ENCODE results near the gene SMCO3.
"Not testable (repeated sequence)": the region's sequence is repeated elsewhere in the genome, so short reads cannot be mapped to it uniquely, and the experiment has no call there.

SMCO3 gene

DNA sequence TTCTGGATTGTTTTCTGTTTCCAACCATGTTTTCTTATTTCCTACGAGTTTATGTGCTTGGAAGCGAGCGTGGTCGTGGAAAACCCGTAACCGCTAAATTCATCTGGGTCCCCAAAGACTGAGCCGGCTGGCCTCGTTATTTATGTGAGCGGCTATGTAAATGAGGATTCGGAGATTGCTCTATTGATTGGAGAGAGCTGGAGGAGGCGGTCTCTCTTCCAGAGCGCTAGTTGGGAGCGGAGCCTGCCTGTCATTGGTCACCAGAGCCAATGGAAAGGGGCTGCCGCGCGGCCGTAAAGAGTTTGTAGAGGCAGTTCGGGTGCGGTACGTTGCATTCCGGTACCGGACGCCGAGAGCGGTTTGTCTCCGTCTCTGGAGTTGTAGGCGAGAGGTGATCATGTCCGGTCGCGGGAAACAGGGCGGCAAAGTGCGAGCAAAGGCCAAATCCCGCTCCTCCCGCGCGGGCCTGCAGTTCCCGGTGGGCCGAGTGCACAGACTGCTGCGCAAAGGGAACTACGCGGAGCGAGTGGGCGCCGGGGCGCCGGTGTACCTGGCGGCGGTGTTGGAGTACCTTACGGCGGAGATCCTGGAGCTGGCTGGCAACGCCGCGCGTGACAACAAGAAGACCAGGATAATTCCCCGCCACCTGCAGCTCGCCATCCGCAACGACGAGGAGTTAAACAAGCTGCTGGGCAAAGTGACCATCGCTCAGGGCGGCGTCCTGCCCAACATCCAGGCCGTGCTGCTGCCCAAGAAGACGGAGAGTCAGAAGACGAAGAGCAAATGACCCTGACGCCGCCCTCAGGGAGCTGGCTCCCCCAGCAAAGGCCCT, 39.7 kb downstream of the SMCO3 start:
- DNase-seq = peak; percentile 1

DNA sequence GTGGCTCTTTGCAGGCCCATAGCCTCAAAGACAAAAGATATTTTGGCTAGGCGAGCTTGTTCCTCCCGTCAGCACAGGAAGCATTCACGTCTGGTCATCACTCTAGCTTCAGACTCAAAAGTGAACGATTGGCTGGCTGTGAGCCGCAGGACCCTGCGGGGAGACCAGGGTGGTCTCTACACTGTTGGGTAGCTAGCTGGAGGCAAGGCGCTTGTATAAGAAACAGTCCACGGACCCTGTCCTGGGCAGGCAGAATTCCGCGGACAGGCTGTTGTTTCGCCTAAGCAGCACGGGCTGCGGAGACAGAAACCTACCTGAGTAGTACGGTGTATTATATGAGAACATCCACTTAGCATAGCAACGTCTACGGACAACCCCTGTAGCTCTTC, 40.3 kb downstream of the SMCO3 start:
- DNase-seq = no peak

DNA sequence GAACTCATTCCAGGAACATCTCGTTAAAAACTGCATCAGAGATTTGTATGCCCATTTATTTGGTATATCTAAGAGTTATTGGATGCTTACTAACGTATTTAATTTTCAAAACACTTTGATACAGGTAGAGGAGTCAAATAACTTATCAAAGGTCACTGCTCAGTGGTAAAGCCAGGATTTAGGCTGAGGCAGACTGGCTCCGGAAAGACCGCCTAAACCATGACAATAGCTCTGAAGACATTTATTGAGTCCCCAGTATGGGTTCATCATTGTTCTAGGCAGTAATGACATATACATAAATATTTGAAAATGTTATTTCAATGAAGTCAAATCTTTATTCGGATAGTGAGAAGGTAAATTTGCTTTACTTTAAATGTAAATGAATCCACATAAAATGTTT, 41.0 kb downstream of the SMCO3 start:
- DNase-seq = no peak

DNA sequence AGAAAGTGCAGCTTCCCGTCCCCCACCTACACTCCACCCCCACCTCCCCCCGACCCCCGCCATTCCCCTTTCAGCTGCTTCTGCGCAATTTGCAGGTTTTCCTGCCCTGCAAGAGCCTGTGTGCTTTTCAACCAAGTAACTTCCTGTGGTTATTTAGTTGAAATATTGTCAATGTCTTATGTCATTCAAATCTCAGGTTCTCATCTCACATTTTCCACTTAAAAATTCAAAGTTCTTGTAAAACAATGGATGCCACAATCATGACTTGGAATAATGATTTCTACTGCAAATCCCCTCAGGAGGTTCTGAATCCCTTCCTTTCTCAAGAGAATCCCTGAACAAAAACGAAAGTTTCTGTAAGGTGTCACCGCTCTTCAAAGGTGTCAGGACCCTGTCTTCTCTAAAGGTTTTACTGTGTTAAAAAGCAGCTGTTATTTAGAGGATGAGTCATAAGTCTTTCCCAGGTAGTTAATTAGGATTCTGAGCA, 42.3 kb downstream of the SMCO3 start:
- peak; percentile 26 for DNase-seq

DNA sequence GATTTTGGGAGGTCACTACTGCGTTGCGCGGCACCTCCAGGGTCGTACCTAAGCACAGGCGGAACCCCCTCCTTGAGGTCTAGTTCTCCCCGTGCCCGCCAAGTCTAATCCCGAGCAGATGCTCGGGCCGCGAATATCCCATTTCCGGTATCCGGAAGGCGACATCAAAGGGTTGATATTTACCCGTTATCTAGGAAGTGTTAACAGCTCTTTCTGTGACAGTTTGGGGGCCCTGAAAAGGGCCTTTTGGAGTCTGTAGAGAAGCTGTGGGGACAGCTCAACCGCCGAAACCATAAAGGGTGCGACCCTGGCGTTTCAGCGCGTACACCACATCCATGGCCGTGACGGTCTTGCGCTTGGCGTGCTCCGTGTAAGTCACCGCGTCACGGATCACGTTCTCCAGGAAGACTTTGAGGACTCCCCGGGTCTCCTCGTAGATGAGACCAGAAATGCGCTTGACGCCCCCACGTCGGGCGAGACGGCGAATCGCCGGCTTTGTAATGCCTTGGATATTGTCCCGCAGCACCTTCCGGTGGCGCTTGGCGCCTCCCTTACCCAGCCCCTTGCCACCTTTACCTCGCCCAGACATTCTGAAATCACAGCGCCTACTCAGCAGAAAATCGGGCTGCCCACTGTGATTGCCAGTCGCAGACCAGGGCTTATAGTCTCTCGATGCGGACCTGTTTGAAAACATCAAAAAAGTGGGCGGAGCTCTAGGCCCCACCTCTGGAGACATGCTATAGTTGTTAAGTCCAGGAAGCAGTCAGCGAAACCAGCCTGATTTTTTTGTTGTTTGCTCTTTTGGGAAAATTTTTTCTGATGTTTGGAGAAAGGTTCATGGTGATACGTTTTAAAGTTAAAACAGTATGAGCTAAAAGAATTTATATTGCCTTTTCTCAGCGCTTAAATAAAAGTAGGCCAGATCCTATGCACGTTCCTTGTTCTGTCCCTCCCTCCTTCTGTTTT, 43.2 kb downstream of the SMCO3 start:
- peak; percentile 23 for DNase-seq

DNA sequence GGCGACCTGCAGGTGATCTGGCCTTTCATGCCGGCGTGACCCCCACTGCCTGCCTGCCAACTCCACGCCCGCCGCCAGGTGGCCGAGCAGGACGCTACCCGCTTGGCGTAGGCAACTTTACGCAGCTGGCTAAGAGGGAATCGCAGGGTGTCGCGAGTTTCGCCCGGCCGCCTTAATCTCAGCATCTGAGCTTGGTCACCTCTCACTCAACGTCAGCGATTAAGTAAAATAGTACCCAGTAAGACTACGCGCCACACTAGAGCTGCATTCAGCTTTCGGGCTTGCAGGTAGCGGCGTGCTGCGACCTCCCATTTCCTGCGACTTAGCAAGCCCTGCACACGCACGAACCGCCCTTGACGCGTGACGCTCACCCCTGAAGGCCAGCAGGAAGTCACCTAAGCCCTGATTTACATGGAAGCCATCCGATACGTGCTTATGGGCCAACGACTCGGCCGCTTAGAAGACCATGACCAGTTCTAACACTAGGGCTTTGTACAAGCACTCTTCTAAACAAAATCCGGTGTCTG, 44.0 kb downstream of the SMCO3 start:
- peak; percentile 5 for DNase-seq

DNA sequence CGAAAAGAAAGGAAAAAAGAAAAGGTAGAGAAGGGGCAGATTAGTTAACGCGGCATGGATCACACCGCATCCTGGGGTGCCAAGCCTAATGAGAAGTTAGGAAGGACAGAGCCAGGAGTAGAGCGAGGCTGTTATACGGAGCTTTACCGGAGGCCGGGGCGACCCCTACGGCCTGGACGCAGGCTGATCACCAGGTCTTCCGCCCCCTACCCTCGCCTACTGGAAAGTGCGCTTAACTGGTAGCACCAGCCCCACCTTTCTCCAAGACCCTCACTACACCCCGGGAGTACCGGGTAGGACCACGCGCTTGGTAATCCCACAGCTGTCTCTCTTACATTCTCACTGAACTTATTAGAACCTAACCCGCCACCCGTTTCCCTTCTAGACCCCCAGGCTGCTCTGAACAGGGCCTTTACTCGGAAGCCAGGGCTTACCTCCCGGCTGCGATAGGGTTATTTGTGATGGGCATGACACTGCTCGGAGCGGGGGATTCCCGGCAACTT, 44.5 kb downstream of the SMCO3 start:
- DNase-seq = no peak

DNA sequence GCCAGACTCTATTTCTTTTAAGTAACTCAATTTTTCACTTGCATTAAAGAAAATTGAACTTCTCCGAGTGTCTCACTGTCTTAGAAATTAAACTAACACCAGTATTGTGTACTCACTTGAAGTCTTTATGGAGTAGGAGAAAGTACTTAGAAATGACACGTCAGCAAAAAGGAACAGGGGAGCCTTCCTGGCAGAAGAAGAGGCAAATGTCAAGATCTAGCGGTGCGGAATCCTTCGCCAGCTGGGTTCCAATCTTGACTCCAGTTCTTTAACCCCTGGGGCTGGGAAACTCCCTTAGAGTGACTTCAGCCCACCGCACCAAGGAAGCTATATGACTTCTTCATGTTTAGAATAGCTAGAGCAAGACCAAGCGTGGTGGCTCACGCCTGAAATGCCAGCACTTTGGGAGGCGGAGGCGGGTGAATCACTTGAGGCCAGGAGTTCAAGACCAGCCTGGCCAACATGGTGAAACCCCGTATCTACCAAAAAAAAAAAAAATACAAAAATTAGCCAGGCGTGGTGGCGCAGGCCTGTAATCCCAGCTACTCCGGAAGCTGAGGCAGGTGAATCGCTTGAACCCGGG, 45.1 kb downstream of the SMCO3 start:
- no peak for DNase-seq

DNA sequence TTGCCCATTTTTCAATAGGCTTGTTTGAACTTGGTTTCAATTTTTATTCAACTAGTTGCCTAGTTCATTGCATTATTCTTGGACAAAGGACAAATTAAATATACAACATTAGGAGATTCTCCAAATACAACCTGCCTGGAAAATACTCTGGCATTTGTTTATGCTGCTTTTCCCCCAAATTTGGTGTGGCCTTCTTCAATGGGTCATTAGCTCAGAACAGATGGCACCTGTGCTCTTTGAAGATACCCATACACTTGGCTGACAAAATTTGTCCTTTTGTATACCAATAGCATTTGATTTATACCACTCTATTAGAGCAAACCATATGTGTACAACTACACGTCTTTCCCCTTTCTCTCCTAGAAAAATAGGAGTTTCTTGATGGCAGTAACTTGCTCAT, 46.4 kb downstream of the SMCO3 start:
- DNase-seq = no peak

DNA sequence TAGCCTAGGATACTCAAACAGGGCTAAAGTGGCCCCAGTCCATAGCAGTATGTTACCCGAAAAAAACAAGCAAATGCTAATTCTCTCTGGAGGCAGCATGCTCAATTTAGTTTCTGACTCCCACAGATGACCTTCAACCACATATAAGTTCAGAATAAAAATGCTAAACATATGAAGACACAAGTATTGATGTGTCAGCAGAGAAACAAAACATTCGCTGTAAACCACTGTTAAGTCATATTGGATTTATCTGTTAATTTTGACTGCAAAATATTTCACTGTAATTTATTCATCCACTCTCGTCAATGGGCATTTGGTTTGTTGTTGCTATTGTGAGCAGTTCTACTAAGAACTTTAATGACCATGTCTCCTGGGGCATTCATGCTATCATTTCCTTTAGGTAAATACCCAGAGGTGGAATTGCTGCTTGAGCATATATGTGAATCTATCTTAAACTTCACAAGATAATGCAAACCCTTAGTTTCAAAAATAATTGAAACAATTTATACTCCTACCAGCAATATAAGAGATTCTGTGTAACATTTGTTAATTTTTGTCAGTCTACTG, 47.2 kb downstream of the SMCO3 start:
- DNase-seq = no peak

DNA sequence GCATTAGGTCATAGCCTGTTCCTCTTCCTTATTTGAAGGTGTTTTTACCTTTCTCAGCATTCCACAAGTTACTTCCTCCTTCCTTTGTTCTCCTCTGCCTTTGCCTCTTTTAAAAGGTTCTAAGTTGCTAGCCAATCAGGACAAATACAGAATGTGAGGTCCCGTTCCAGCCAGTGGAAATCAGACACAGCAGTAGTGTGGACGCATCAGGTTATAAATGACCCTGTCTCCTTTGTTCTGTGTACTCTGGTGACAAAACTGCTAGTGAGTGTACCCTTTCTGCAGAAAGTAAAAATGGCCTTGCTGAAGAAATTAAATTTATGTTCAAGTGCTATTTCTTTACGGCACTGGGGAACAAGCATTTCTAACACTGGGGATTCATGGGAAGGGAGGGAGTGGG, 48.0 kb downstream of the SMCO3 start:
- not testable (repeated sequence) for DNase-seq

DNA sequence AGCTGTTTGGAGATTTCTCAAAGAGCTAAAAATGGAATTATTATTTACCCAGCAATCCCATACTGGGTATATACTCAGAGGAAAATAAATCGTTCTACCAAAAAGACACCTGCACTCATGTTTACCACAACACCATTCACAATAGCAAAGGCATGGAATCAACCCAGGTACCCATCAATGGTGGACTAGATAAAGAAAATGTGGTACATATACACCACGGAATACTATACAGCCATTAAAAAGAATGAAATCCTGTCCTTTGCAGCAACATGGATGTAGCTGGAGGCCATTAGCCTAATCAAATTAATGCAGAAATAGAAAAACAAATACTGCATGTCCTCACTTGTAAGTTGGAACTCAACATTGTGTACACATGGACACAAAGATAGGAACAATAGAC, 48.6 kb downstream of the SMCO3 start:
- no peak for DNase-seq

DNA sequence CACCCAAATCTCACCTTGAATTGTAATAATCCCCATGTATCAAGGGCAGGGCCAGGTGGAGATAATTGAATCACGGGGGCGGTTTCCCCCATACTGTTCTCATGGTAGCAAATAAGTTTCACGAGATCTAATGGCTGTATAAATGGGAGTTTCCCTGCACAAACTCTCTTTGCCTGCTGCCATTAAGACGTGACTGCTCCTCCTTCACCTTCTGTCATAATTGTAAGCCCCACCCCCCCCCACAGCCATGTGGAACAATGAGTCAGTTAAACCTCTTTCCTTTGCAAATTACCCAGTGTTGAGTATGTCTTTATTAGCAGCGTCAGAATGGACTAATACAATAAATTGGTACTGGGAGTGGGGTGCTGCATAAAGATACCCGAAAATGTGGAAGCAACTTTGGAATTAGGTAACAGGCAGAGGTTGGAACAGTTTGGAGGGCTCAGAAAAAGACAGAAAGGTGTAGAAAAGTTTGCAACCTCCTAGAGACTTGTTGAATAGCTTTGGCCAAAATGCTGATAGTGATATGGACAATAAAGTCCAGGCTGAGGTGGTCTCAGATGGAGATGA, 54.2 kb downstream of the SMCO3 start:
- not testable (repeated sequence) for DNase-seq

DNA sequence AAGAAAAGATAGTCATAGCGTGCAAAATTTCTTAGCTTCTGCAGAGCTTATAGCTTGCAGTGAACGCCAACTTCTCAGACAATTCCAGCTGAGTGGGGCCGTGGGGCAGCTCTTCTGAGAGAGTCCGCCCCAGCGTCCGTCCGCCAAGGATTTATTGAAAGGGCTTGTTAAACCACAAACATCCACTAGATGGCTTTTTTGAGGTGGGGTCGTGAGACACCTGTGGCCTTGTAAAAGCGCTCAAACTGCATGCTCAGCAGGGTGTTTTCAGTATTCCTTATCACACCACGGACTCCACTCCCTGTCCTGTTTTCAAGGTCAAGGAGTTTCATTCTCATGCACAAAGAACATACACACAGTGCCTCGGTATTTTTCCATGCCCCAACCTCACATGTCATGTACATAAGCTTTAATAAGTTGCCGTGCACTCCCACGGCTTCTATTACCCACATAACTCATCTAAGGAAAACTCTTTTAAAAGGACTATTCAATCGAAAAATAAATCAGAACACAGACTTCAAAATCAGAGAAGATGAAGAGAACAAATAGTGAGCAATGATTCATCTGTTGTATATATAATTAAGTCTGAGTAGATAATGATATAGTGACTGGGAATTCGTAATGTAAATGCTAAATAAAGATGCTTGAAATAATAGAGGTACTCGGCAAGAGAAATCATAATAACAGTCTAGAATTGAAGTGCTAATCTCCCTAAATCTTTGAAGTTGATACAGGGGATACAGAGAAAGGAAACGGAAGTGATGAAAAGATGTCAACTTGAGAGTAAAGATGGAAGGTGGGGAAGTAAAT, 57.4 kb downstream of the SMCO3 start:
- DNase-seq = no peak

Measured in GF-D8 (cell line).